ENCODE results near the gene ASCL4.

Gene ASCL4

DNA sequence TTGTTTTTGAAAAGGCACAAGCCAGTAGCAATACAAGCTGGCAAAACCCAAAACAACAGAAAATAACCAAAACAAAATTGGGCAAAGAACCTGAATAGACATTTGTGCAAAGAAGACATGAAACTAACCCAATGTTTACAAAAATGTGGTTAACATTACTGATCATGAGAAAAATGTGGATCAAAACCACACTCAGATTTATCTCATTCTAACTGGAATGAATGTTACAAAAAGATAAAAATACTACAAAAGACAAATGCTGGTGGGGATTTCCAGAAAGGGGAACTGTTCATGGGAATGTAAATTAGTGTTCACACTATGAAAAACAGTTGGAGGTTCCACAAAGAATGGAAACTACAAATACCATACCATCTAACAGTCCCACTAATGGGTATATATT, 26.6 kb downstream of the ASCL4 start:
- H3K9me3 ChIP-seq (ENCODE audit: control insufficient read depth, insufficient read depth, low read length) = no peaks in the 10 kb centered on the region
- no peaks in the 10 kb centered on the region for H3K27me3 ChIP-seq (ENCODE audit: control insufficient read depth, insufficient read depth, low read length)
- no peaks in the 10 kb centered on the region for H3K36me3 ChIP-seq (ENCODE audit: control insufficient read depth, insufficient read depth, low read length)
- no peak overlapping the region for H3K4me3 ChIP-seq (ENCODE audit: low read depth, low read length)
- no peak overlapping the region for H3K9ac ChIP-seq (ENCODE audit: low read depth, low read length)
- no peak overlapping the region for H3K27ac ChIP-seq (ENCODE audit: low read depth, low read length)
- H3K4me1 ChIP-seq (ENCODE audit: control insufficient read depth, insufficient read depth, low read length) = peaks cover 13% of the 10 kb centered on the region

- Histone ChIP-seq H3K27me3 (ENCODE audit: control insufficient read depth, insufficient read depth, low read length) (no peaks in the 10 kb centered on the region), H3K9me3 (ENCODE audit: control insufficient read depth, insufficient read depth, low read length) (no peaks in the 10 kb centered on the region), H3K4me3 (ENCODE audit: low read depth, low read length) (no peak overlapping the region), H3K36me3 (ENCODE audit: control insufficient read depth, insufficient read depth, low read length) (no peaks in the 10 kb centered on the region), H3K4me1 (ENCODE audit: control insufficient read depth, insufficient read depth, low read length) (peaks cover 13% of the 10 kb centered on the region), H3K27ac (ENCODE audit: low read depth, low read length) (no peak overlapping the region), H3K9ac (ENCODE audit: low read depth, low read length) (no peak overlapping the region)
These were observed 28.6 kb downstream of the ASCL4 start for GRCh38 chr12:107803092-107803491.

GRCh38 chr12:107805488-107806180, 31.1 kb downstream of the ASCL4 start:
- no peak overlapping the region for H3K27ac ChIP-seq (ENCODE audit: low read depth, low read length)
- no peaks in the 10 kb centered on the region for H3K9me3 ChIP-seq (ENCODE audit: control insufficient read depth, insufficient read depth, low read length)
- H3K4me3 ChIP-seq (ENCODE audit: low read depth, low read length) = no peak overlapping the region
- H3K4me1 ChIP-seq (ENCODE audit: control insufficient read depth, insufficient read depth, low read length) = peaks cover 13% of the 10 kb centered on the region
- H3K36me3 ChIP-seq (ENCODE audit: control insufficient read depth, insufficient read depth, low read length) = no peaks in the 10 kb centered on the region
- H3K9ac ChIP-seq (ENCODE audit: low read depth, low read length) = no peak overlapping the region
- H3K27me3 ChIP-seq (ENCODE audit: control insufficient read depth, insufficient read depth, low read length) = no peaks in the 10 kb centered on the region; the same call in 1 of the 2 replicates

DNA sequence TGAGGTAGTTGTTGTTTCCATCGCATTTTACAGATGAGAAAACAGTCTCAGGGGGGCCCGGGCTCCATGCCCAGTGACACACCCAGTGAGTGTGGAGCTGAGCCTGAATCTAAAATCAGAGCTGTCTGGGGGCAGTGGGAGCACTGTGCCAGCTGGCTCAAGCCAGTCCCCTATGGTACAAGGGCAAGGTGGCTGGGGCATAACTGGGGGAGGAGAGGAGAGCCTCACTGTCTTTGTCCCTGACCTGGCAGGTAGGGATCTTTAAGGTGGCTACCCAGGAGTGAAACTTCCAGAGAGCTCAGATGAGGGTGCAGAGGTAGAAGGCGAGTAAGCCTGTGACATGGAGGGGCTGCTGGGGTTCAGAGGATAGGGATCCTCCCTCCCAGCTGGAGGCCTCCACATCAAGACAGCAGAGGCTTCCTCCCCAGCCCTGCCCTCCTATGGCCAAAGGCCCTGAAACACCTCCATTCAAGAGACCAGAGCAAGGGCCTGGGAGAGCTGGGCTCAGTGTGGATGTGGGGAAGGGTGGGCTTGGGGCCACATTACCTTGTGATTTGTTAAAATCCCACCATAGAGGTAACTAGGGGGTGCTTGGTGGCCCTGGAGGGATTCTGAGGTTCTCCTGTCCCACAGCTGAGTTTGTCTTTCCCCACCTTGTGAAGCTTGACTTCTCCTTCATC, 33.1 kb downstream of the ASCL4 start:
- no peaks in the 10 kb centered on the region; the same call in 1 of the 2 replicates for H3K27me3 ChIP-seq (ENCODE audit: control insufficient read depth, insufficient read depth, low read length)
- no peaks in the 10 kb centered on the region for H3K36me3 ChIP-seq (ENCODE audit: control insufficient read depth, insufficient read depth, low read length)
- no peak overlapping the region for H3K27ac ChIP-seq (ENCODE audit: low read depth, low read length)
- no peak overlapping the region for H3K9ac ChIP-seq (ENCODE audit: low read depth, low read length)
- H3K9me3 ChIP-seq (ENCODE audit: control insufficient read depth, insufficient read depth, low read length) = no peaks in the 10 kb centered on the region
- H3K4me3 ChIP-seq (ENCODE audit: low read depth, low read length) = no peak overlapping the region
- H3K4me1 ChIP-seq (ENCODE audit: control insufficient read depth, insufficient read depth, low read length) = no peaks in the 10 kb centered on the region

- H3K36me3 ChIP-seq (ENCODE audit: control insufficient read depth, insufficient read depth, low read length) = no peaks in the 10 kb centered on the region
- H3K4me3 ChIP-seq (ENCODE audit: low read depth, low read length) = no peak overlapping the region
- no peak overlapping the region for H3K9ac ChIP-seq (ENCODE audit: low read depth, low read length)
- no peaks in the 10 kb centered on the region for H3K27me3 ChIP-seq (ENCODE audit: control insufficient read depth, insufficient read depth, low read length)
- H3K9me3 ChIP-seq (ENCODE audit: control insufficient read depth, insufficient read depth, low read length) = peaks cover 4% of the 10 kb centered on the region; the same call in 1 of the 2 replicates
- H3K4me1 ChIP-seq (ENCODE audit: control insufficient read depth, insufficient read depth, low read length) = no peaks in the 10 kb centered on the region
- no peak overlapping the region for H3K27ac ChIP-seq (ENCODE audit: low read depth, low read length)
These were observed 42.7 kb downstream of the ASCL4 start for GRCh38 chr12:107817250-107817649.

DNA sequence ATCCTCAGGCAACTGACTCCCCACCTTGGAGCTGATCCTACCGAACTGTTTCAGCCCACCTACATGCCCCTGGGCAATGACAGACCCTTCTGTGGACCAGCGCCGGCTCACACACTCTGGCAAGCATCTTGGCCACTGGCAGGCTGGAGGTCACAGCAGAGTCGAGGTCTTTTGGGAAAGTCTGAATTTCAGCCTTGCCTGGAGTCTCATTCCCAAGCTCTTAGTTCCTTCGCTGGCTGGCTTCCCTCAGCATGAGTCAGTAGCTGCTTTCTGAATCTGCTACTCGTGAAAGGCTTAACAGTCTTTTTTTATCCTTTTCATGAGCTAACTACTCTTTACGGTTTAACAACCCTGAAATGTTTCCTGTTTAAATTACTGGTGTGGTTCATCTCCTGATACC, 44.5 kb downstream of the ASCL4 start:
- peaks cover 4% of the 10 kb centered on the region; the same call in 1 of the 2 replicates for H3K9me3 ChIP-seq (ENCODE audit: control insufficient read depth, insufficient read depth, low read length)
- H3K36me3 ChIP-seq (ENCODE audit: control insufficient read depth, insufficient read depth, low read length) = no peaks in the 10 kb centered on the region
- no peak overlapping the region for H3K9ac ChIP-seq (ENCODE audit: low read depth, low read length)
- H3K27ac ChIP-seq (ENCODE audit: low read depth, low read length) = no peak overlapping the region
- H3K27me3 ChIP-seq (ENCODE audit: control insufficient read depth, insufficient read depth, low read length) = no peaks in the 10 kb centered on the region
- no peaks in the 10 kb centered on the region for H3K4me1 ChIP-seq (ENCODE audit: control insufficient read depth, insufficient read depth, low read length)
- no peak overlapping the region for H3K4me3 ChIP-seq (ENCODE audit: low read depth, low read length)

DNA sequence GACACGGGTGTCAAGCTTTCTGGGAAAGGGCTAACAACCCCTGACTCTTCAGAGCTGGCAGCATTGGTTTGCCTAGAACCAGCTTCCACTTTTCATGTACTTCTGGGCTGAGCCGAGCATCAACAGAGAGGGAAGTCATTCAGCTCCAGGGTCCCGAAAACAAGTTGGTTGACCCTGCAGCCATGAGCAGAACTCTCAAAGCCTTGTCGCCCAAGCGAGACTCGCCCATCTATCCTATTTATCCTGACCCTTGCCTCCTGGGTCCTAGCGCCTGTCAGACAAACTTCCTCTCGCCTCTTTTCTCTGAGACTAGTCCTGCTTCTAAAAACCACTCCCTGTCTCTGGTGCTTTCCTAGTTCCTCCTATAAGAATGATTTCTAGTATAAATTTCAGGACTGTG, 47.9 kb downstream of the ASCL4 start:
- no peaks in the 10 kb centered on the region for H3K27me3 ChIP-seq (ENCODE audit: control insufficient read depth, insufficient read depth, low read length)
- H3K9ac ChIP-seq (ENCODE audit: low read depth, low read length) = no peak overlapping the region
- no peak overlapping the region for H3K27ac ChIP-seq (ENCODE audit: low read depth, low read length)
- no peak overlapping the region for H3K4me3 ChIP-seq (ENCODE audit: low read depth, low read length)
- no peaks in the 10 kb centered on the region for H3K36me3 ChIP-seq (ENCODE audit: control insufficient read depth, insufficient read depth, low read length)
- H3K9me3 ChIP-seq (ENCODE audit: control insufficient read depth, insufficient read depth, low read length) = peaks cover 21% of the 10 kb centered on the region
- H3K4me1 ChIP-seq (ENCODE audit: control insufficient read depth, insufficient read depth, low read length) = no peaks in the 10 kb centered on the region
